ENCODE measurements around the gene EIF2B2. TPM values are rescaled to one million over a fixed set of nuclear protein-coding genes. Genes with fewer than 3 reads are reported as not detected.
A peak's percentile ranks its signal among the peaks of the same experiment; 100 is the strongest.
"Not testable (repeated sequence)": the region's sequence is repeated elsewhere in the genome, so short reads cannot be mapped to it uniquely, and the experiment has no call there.

EIF2B2 gene
- total RNA-seq, 4 donors from 2014 or later, result 23.3 to 58.0 (median 45.9) TPM

DNA sequence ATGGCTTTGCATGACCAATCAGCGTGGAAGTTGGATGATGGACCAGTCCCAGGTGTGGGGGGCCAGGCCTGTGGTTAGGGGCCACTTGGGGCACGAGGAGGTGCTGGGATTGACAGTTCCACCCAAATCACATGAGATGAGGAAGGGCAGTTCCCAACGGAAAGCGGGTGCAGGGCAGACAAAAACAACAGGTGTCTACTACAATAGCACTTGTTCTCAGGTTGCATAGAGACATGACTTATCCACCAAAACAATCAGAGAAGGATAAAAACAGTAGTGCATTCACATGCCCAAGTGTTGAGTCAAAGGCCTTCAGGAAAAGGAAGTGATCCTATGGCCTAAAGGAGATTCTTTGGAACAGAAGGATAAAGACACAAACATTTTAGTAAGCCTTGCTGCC lies 14.6 kb upstream of the EIF2B2 start:
- Histone ChIP-seq H3K36me3 (no peaks in the 10 kb centered on the region), H3K4me3 (no peak overlapping the region), H3K27me3 (no peaks in the 10 kb centered on the region), H3K27ac (replicated peaks in 1 of 4) (no peak overlapping the region), H3K4me1 (peaks cover 0 to 4% (median 0%) of the 10 kb centered on the region in 4 donors), H3K9me3 (no peaks in the 10 kb centered on the region)
- intact Hi-C loops (cut with DNase I), result no loop called here
- DNase-seq (ENCODE audit: extremely low spot score), result no peak
- WGBS, result 69% methylated on average over 4 of the region's 4 CpGs
- no peak for TF ChIP-seq POLR2AphosphoS5 (IDR thresholded peaks at IDR 0.05)
- TF ChIP-seq EP300 (IDR thresholded peaks at IDR 0.05), result no peak
- no peak for TF ChIP-seq POLR2A (IDR thresholded peaks at IDR 0.05; ENCODE audit: low read depth)
- TF ChIP-seq, protein P1, sequence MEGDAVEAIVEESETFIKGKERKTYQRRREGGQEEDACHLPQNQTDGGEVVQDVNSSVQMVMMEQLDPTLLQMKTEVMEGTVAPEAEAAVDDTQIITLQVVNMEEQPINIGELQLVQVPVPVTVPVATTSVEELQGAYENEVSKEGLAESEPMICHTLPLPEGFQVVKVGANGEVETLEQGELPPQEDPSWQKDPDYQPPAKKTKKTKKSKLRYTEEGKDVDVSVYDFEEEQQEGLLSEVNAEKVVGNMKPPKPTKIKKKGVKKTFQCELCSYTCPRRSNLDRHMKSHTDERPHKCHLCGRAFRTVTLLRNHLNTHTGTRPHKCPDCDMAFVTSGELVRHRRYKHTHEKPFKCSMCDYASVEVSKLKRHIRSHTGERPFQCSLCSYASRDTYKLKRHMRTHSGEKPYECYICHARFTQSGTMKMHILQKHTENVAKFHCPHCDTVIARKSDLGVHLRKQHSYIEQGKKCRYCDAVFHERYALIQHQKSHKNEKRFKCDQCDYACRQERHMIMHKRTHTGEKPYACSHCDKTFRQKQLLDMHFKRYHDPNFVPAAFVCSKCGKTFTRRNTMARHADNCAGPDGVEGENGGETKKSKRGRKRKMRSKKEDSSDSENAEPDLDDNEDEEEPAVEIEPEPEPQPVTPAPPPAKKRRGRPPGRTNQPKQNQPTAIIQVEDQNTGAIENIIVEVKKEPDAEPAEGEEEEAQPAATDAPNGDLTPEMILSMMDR (IDR thresholded peaks at IDR 0.05), result no peak

DNA sequence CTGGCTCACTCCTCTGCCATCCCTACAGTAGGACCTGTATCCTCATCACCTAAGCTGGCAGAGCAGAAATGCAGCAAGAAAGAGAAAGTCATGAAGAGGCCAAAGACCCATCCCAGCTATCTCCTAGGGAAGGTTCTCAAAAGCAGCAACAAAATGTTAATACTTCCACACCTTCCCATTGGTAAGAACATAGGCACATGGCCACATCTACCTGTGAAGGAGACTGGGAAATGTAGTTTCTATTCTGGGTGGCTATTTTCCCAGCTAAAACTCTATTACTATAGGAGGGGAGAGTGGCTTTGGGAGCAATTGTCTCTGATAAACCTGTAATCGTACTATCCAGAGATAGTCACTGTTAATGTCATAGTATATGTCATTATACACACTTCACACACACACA lies 13.7 kb upstream of the EIF2B2 start:
- Histone ChIP-seq H3K27me3 (no peaks in the 10 kb centered on the region), H3K4me1 (peaks cover 0 to 4% (median 0%) of the 10 kb centered on the region in 4 donors), H3K4me3 (no peak overlapping the region), H3K9me3 (no peaks in the 10 kb centered on the region), H3K36me3 (no peaks in the 10 kb centered on the region), H3K27ac (replicated peaks in 1 of 4) (no peak overlapping the region)
- 90% methylated on average over 1 of the region's 1 CpG for WGBS
- intact Hi-C loops (cut with DNase I), result no loop called here
- no peak for DNase-seq (ENCODE audit: extremely low spot score)
- TF ChIP-seq, protein P1 (IDR thresholded peaks at IDR 0.05), result no peak
- TF ChIP-seq POLR2AphosphoS5 (IDR thresholded peaks at IDR 0.05), result no peak

DNA sequence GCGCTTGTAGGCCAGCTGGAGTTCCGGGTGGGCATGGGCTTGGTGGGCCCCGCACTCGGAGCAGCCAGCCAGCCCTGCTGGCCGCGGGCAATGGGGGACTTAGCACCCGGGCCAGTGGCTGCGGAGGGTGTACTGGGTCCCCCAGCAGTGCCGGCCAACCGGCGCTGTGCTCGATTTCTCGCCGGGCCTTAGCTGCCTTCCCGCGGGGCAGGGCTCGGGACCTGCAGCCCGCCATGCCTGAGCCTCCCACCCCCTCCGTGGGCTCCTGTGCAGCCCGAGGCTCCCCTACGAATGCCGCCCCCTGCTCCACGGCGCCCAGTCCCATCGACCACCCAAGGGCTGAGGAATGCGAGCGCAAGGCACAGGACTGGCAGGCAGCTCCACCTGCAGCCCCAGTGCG lies 8.5 kb upstream of the EIF2B2 start:
- intact Hi-C loops (cut with DNase I), result not testable (repeated sequence)

DNA sequence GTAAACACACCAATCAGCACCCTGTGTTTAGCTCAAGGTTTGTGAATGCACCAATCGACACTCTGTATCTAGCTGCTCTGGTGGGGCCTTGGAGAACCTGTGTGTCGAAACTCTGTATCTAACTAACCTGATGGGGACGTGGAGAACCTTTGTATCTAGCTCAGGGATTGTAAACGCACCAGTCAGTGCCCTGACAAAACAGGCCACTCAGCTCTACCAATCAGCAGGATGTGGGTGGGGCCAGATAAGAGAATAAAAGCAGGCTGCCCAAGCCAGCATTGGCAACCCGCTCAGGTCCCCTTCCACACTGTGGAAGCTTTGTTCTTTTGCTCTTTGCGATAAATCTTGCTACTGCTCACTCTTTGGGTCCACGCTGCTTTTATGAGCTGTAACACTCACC lies 6.9 kb upstream of the EIF2B2 start:
- no CpG with 5 or more reads among the region's 7 CpGs for WGBS
- H3K27ac ChIP-seq (replicated peaks in 1 of 4); H3K4me3 ChIP-seq; H3K27me3 ChIP-seq; H3K4me1 ChIP-seq; H3K9me3 ChIP-seq; intact Hi-C loops (cut with DNase I); H3K36me3 ChIP-seq; DNase-seq (ENCODE audit: extremely low spot score): not testable (repeated sequence)

More for the DNA sequence above, 8.5 kb upstream of the EIF2B2 start:
- H3K36me3 ChIP-seq; H3K4me3 ChIP-seq; DNase-seq (ENCODE audit: extremely low spot score); H3K27ac ChIP-seq (replicated peaks in 1 of 4); H3K27me3 ChIP-seq; H3K9me3 ChIP-seq; H3K4me1 ChIP-seq: not testable (repeated sequence)
- WGBS, result 100% methylated on average over 1 of the region's 28 CpGs

DNA sequence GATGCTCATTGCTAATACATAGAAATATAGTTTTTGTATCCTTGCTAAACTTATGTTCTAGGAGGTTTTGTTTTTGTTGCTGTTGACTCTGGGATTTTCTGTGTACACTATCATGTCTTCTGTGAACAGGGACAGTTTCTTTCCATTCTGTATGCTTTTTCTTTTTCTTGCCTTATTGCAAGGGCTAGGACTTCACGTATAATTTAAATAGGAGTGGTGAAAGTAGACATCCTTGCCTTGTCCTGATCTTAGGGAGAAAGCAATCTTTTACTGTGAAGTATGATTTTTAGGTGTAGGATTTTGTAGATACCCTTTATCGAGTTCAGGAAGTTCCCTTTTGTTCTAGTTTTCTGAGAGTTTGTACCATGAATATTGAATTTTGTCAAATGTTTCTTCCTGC lies 1.5 kb upstream of the EIF2B2 start:
- TF ChIP-seq, protein P1 (IDR thresholded peaks at IDR 0.05), result no peak
- TF ChIP-seq POLR2AphosphoS5 (IDR thresholded peaks at IDR 0.05), result no peak
- TF ChIP-seq POLR2A (IDR thresholded peaks at IDR 0.05; ENCODE audit: low read depth), result no peak
- no peak for TF ChIP-seq EP300 (IDR thresholded peaks at IDR 0.05)
- WGBS, result 90% methylated on average over 2 of the region's 2 CpGs
- no peak overlapping the region for H3K27ac ChIP-seq (replicated peaks in 1 of 4)
- H3K27me3 ChIP-seq, result no peaks in the 10 kb centered on the region
- intact Hi-C loops (cut with DNase I), result loop anchor here (5.0 to 10.0 kb wide), 2 partner anchors 54 to 84 kb away; no protein-coding TSS in a partner anchor
- peaks cover 15 to 27% (median 25%) of the 10 kb centered on the region in 4 donors for H3K4me1 ChIP-seq
- H3K9me3 ChIP-seq, result no peaks in the 10 kb centered on the region
- no peak for DNase-seq (ENCODE audit: extremely low spot score)
- H3K36me3 ChIP-seq, result peaks cover 6 to 17% (median 15%) of the 10 kb centered on the region in 4 donors
- no peak overlapping the region for H3K4me3 ChIP-seq

DNA sequence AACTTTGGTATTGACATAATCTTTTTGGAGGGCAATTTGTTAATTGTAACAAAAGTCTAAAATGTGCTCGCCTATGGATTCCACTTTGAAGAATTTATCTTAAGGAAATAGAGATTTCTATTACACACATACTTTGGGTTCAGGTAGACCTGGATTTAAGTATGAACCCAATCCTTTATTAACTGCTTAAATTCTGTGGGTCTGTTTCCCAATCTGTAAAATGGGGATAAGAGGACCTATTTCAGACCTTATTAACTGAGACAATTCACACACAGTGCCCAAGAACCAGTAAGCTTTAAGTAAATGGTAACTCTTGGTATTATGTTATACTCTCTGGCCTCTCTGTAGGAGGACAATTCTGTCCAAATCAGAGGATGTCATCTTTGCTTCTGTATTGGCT lies 822 bp upstream of the EIF2B2 start:
- TF ChIP-seq, protein P1 (IDR thresholded peaks at IDR 0.05), result no peak
- TF ChIP-seq EP300 (IDR thresholded peaks at IDR 0.05) (no peak), POLR2A (IDR thresholded peaks at IDR 0.05; ENCODE audit: low read depth) (no peak), POLR2AphosphoS5 (IDR thresholded peaks at IDR 0.05) (no peak)
- Histone ChIP-seq H3K27me3 (no peaks in the 10 kb centered on the region), H3K4me3 (peak overlapping the region; percentile 77 to 92 (median 82)), H3K36me3 (peaks cover 12 to 24% (median 21%) of the 10 kb centered on the region in 4 donors), H3K4me1 (peaks cover 15 to 34% (median 25%) of the 10 kb centered on the region in 4 donors), H3K27ac (replicated peaks in 1 of 4) (peak overlapping the region; percentile 81 to 87 (median 82)), H3K9me3 (no peaks in the 10 kb centered on the region)
- 97% methylated on average over 1 of the region's 1 CpG for WGBS
- intact Hi-C loops (cut with DNase I), result loop anchor here (5.0 to 10.0 kb wide), 2 partner anchors 55 to 83 kb away; no protein-coding TSS in a partner anchor
- DNase-seq (ENCODE audit: extremely low spot score), result no peak
